ENCODE data around the gene SMS.
A peak's percentile ranks its signal among the peaks of the same experiment; 100 is the strongest.

Gene SMS

DNA sequence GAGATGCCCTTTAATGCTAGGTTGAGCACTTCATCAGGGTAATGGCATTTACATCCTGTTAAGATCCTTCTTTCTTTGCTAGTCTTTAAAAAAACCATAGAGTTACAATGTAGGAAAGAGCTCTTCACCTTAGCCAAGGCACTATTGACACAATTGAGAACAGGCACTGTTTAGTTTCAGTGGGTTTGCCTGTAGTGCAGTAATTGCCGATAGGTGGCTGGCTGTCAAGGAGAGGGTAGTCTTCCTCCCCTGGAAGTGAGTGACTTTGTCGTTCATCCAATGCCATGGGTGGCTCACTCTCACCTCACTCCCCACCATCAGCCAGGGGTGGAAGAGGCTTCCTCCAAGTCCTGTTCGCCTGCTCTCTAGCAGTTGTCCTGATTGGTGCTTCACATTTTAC lies 34.7 kb downstream of the SMS start:
- Histone ChIP-seq H3K4me3 (ENCODE audit: control insufficient read depth in 1 of 7, extremely low read depth in 1 of 7, insufficient read depth in 4 of 7, low read depth in 2 of 7, low read length in 6 of 7) (no peak overlapping the region), H3K9me3 (ENCODE audit: control extremely low read depth in 1 of 5, control insufficient read depth in 4 of 5, insufficient read depth in 2 of 5, low read depth in 1 of 5, low read length in 4 of 5) (no peaks in the 10 kb centered on the region), H3K27me3 (replicated peaks in 2 of 5; ENCODE audit: control insufficient read depth in 4 of 5, insufficient read depth in 5 of 5, low read length in 4 of 5) (peaks cover 0 to 3% (median 0%) of the 10 kb centered on the region in 5 experiments), H3K36me3 (ENCODE audit: control insufficient read depth in 4 of 4, insufficient read depth in 4 of 4, low read length in 3 of 4) (peaks cover 0 to 25% (median 12%) of the 10 kb centered on the region in 4 experiments), H3K4me1 (ENCODE audit: control extremely low read depth in 1 of 4, control insufficient read depth in 4 of 4, insufficient read depth in 4 of 4, low read length in 3 of 4) (peaks cover 0 to 10% (median 5%) of the 10 kb centered on the region in 4 experiments), H3K27ac (ENCODE audit: insufficient read depth in 1 of 2, low read depth in 1 of 2, low read length in 2 of 2, poor library complexity in 1 of 2, severe bottlenecking in 2 of 2) (no peak overlapping the region)
- DNase-seq: no peak
- WGBS (ENCODE audit: insufficient coverage): no CpG with 5 or more reads among the region's 3 CpGs
- ChIA-PET POLR2A (no interaction called here), CTCF (interaction anchor here (0.6 to 2.0 kb wide), 2 partner anchors 10 to 22 kb away, joined by 3 to 6 read pairs; no protein-coding TSS in a partner anchor)

DNA sequence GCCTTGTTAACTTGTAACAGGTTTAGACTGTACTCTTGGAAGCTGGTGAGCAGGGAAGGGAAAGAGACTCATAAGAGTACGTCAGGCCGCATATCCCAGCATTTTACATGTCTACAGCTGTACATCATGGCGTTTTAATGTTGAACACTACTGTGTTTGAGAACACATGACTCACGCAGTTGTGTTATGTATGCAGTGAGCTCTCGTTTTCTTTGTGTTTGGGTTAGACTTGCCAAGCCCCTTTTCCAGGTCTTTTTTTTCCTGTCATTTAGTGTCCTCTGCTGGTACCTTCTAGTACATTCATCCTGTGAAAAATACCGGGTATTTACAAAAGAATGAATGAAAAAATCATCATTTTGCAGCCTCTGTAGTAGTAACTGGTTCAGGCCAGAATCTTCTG lies 35.3 kb downstream of the SMS start:
- peaks cover 0 to 3% (median 0%) of the 10 kb centered on the region in 5 experiments for H3K27me3 ChIP-seq (replicated peaks in 2 of 5; ENCODE audit: control insufficient read depth in 4 of 5, insufficient read depth in 5 of 5, low read length in 4 of 5)
- POLR2A ChIA-PET: no interaction called here
- H3K4me1 ChIP-seq (ENCODE audit: control extremely low read depth in 1 of 4, control insufficient read depth in 4 of 4, insufficient read depth in 4 of 4, low read length in 3 of 4): peaks cover 0 to 10% (median 5%) of the 10 kb centered on the region in 4 experiments
- no peaks in the 10 kb centered on the region for H3K9me3 ChIP-seq (ENCODE audit: control extremely low read depth in 1 of 5, control insufficient read depth in 4 of 5, insufficient read depth in 2 of 5, low read depth in 1 of 5, low read length in 4 of 5)
- no peak overlapping the region for H3K27ac ChIP-seq (ENCODE audit: insufficient read depth in 1 of 2, low read depth in 1 of 2, low read length in 2 of 2, poor library complexity in 1 of 2, severe bottlenecking in 2 of 2)
- 96% methylated on average over 4 of the region's 6 CpGs for WGBS (ENCODE audit: insufficient coverage)
- DNase-seq: peak in 1 of 3 donors; percentile 30
- CTCF ChIA-PET: interaction anchor here (0.6 to 2.0 kb wide), 2 partner anchors 10 to 22 kb away, joined by 3 to 6 read pairs; no protein-coding TSS in a partner anchor
- H3K4me3 ChIP-seq (ENCODE audit: control insufficient read depth in 1 of 7, extremely low read depth in 1 of 7, insufficient read depth in 4 of 7, low read depth in 2 of 7, low read length in 6 of 7): no peak overlapping the region
- peaks cover 0 to 24% (median 11%) of the 10 kb centered on the region in 4 experiments for H3K36me3 ChIP-seq (ENCODE audit: control insufficient read depth in 4 of 4, insufficient read depth in 4 of 4, low read length in 3 of 4)

DNA sequence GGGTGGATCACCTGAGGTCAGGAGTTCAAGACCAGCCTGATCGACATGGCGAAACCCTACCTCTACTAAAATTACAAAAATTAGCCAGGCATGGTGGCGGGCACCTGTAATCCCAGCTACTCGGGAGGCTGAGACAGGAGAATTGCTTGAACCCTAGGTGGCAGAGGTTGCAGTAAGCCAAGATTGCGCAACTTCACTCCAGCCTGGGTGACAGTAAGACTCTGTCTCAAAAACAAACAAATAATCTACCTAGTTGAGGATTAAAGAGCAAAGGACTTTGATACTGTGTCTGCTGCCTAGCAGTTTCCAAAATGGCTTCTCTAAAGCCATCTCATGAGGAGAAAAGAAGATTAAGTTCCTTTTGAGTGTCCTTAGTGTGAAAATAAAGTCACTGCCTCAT lies 37.8 kb downstream of the SMS start:
- ChIA-PET POLR2A (no interaction called here), CTCF (interaction anchor here (1.6 kb wide), 1 partner anchor 1451 kb away, joined by 3 read pairs; no protein-coding TSS in a partner anchor)
- WGBS (ENCODE audit: insufficient coverage): 97% methylated on average over 3 of the region's 5 CpGs
- Histone ChIP-seq H3K4me1 (ENCODE audit: control extremely low read depth in 1 of 4, control insufficient read depth in 4 of 4, insufficient read depth in 4 of 4, low read length in 3 of 4) (peaks cover 0 to 10% (median 5%) of the 10 kb centered on the region in 4 experiments), H3K36me3 (ENCODE audit: control insufficient read depth in 4 of 4, insufficient read depth in 4 of 4, low read length in 3 of 4) (peaks cover 0 to 18% (median 10%) of the 10 kb centered on the region in 4 experiments), H3K4me3 (ENCODE audit: control insufficient read depth in 1 of 7, extremely low read depth in 1 of 7, insufficient read depth in 4 of 7, low read depth in 2 of 7, low read length in 6 of 7) (no peak overlapping the region), H3K27ac (ENCODE audit: insufficient read depth in 1 of 2, low read depth in 1 of 2, low read length in 2 of 2, poor library complexity in 1 of 2, severe bottlenecking in 2 of 2) (no peak overlapping the region), H3K9me3 (ENCODE audit: control extremely low read depth in 1 of 5, control insufficient read depth in 4 of 5, insufficient read depth in 2 of 5, low read depth in 1 of 5, low read length in 4 of 5) (no peaks in the 10 kb centered on the region), H3K27me3 (replicated peaks in 2 of 5; ENCODE audit: control insufficient read depth in 4 of 5, insufficient read depth in 5 of 5, low read length in 4 of 5) (peaks cover 0 to 3% (median 0%) of the 10 kb centered on the region in 5 experiments)
- DNase-seq: no peak

DNA sequence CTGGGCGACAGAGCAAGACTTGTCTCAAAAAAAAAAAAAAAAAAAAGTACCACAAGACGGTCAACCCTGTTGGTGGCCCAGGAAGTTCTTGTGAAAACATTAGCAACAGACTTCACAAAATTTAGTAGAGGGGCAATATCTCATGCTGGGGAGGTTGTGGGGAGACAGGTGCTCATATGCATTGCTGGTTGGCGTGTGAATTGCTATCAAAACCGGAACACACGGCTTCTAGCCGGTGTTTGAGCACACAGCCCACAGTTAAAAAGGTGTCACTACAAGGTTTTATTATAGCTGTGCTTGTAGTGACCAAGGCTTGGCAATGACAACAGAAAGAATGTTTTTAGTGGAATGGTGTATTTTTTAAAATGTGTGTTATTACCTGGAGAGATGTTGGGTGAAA lies 41.8 kb downstream of the SMS start:
- H3K36me3 ChIP-seq (ENCODE audit: control insufficient read depth in 4 of 4, insufficient read depth in 4 of 4, low read length in 3 of 4): peaks cover 0 to 10% (median 6%) of the 10 kb centered on the region in 4 experiments
- POLR2A ChIA-PET: interaction anchor here (0.7 kb wide), 1 partner anchor 35 kb away, joined by 4 read pairs; no protein-coding TSS in a partner anchor
- CTCF ChIA-PET: no interaction called here
- DNase-seq: no peak
- 95% methylated on average over 4 of the region's 6 CpGs for WGBS (ENCODE audit: insufficient coverage)
- H3K9me3 ChIP-seq (ENCODE audit: control extremely low read depth in 1 of 5, control insufficient read depth in 4 of 5, insufficient read depth in 2 of 5, low read depth in 1 of 5, low read length in 4 of 5): no peaks in the 10 kb centered on the region
- no peak overlapping the region for H3K4me3 ChIP-seq (ENCODE audit: control insufficient read depth in 1 of 7, extremely low read depth in 1 of 7, insufficient read depth in 4 of 7, low read depth in 2 of 7, low read length in 6 of 7)
- H3K4me1 ChIP-seq (ENCODE audit: control extremely low read depth in 1 of 4, control insufficient read depth in 4 of 4, insufficient read depth in 4 of 4, low read length in 3 of 4): no peaks in the 10 kb centered on the region
- no peak overlapping the region for H3K27ac ChIP-seq (ENCODE audit: insufficient read depth in 1 of 2, low read depth in 1 of 2, low read length in 2 of 2, poor library complexity in 1 of 2, severe bottlenecking in 2 of 2)
- no peaks in the 10 kb centered on the region for H3K27me3 ChIP-seq (replicated peaks in 2 of 5; ENCODE audit: control insufficient read depth in 4 of 5, insufficient read depth in 5 of 5, low read length in 4 of 5)

DNA sequence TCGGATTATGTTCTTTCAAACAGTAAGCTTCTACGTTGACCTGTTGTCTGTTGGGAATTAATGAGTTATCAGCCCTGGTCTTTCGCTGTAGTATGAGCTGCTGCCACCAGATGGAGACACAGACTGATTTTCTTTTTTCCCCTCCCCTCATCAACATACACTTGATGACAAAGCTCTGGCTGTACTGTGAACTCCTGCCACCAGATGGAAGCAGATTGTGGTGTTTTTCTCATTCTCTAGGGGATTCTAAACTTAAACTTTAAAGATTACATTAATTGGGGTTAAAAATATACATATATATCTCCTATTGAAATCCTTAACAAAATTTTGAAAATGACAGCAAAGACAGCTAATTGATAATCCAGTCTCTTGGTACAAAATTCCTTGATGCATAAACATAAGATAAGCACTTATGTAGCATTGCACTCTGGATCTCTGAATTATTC lies 44.8 kb downstream of the SMS start:
- DNase-seq: peak; percentile 69 to 88 (median 84)
- Histone ChIP-seq H3K9me3 (ENCODE audit: control extremely low read depth in 1 of 5, control insufficient read depth in 4 of 5, insufficient read depth in 2 of 5, low read depth in 1 of 5, low read length in 4 of 5) (no peaks in the 10 kb centered on the region), H3K4me3 (ENCODE audit: control insufficient read depth in 1 of 7, extremely low read depth in 1 of 7, insufficient read depth in 4 of 7, low read depth in 2 of 7, low read length in 6 of 7) (no peak overlapping the region), H3K36me3 (ENCODE audit: control insufficient read depth in 4 of 4, insufficient read depth in 4 of 4, low read length in 3 of 4) (peaks cover 0 to 16% (median 4%) of the 10 kb centered on the region in 4 experiments), H3K4me1 (ENCODE audit: control extremely low read depth in 1 of 4, control insufficient read depth in 4 of 4, insufficient read depth in 4 of 4, low read length in 3 of 4) (no peaks in the 10 kb centered on the region), H3K27ac (ENCODE audit: insufficient read depth in 1 of 2, low read depth in 1 of 2, low read length in 2 of 2, poor library complexity in 1 of 2, severe bottlenecking in 2 of 2) (no peak overlapping the region), H3K27me3 (replicated peaks in 2 of 5; ENCODE audit: control insufficient read depth in 4 of 5, insufficient read depth in 5 of 5, low read length in 4 of 5) (no peaks in the 10 kb centered on the region)
- no CpG with 5 or more reads among the region's 3 CpGs for WGBS (ENCODE audit: insufficient coverage)
- ChIA-PET CTCF (interaction anchor here (0.6 to 2.1 kb wide), 11 partner anchors 9 to 763 kb away, joined by 3 to 8 read pairs (median 4); no protein-coding TSS in a partner anchor), POLR2A (no interaction called here)

DNA sequence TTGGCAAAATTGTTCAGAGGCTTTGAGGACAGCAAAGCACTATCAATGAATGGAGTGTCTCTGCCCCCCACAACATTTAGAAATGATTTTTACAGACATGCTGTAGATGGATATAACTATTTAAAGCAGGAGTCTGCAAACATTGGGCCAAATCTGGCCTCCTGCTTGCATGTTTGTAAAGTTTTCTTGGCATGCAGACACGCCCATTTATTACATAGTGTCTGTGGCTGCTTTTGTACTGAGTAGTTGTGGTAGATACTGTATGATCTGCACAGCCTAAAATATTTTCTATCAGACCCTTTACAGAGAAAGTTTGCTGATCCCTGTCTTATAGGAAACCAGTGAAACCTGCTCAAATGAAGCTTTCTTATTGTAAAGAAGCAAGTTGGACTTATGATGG lies 46.1 kb downstream of the SMS start:
- Histone ChIP-seq H3K4me3 (ENCODE audit: control insufficient read depth in 1 of 7, extremely low read depth in 1 of 7, insufficient read depth in 4 of 7, low read depth in 2 of 7, low read length in 6 of 7) (no peak overlapping the region), H3K27ac (ENCODE audit: insufficient read depth in 1 of 2, low read depth in 1 of 2, low read length in 2 of 2, poor library complexity in 1 of 2, severe bottlenecking in 2 of 2) (no peak overlapping the region), H3K4me1 (ENCODE audit: control extremely low read depth in 1 of 4, control insufficient read depth in 4 of 4, insufficient read depth in 4 of 4, low read length in 3 of 4) (no peaks in the 10 kb centered on the region), H3K27me3 (replicated peaks in 2 of 5; ENCODE audit: control insufficient read depth in 4 of 5, insufficient read depth in 5 of 5, low read length in 4 of 5) (no peaks in the 10 kb centered on the region), H3K36me3 (ENCODE audit: control insufficient read depth in 4 of 4, insufficient read depth in 4 of 4, low read length in 3 of 4) (peaks cover 0 to 16% (median 4%) of the 10 kb centered on the region in 4 experiments), H3K9me3 (ENCODE audit: control extremely low read depth in 1 of 5, control insufficient read depth in 4 of 5, insufficient read depth in 2 of 5, low read depth in 1 of 5, low read length in 4 of 5) (no peaks in the 10 kb centered on the region)
- POLR2A ChIA-PET: no interaction called here
- DNase-seq: no peak
- WGBS (ENCODE audit: insufficient coverage): no CpG with 5 or more reads among the region's 1 CpG
- CTCF ChIA-PET: interaction anchor here (0.8 to 1.3 kb wide), 4 partner anchors 10 to 150 kb away, joined by 3 to 4 read pairs (median 4); no protein-coding TSS in a partner anchor

DNA sequence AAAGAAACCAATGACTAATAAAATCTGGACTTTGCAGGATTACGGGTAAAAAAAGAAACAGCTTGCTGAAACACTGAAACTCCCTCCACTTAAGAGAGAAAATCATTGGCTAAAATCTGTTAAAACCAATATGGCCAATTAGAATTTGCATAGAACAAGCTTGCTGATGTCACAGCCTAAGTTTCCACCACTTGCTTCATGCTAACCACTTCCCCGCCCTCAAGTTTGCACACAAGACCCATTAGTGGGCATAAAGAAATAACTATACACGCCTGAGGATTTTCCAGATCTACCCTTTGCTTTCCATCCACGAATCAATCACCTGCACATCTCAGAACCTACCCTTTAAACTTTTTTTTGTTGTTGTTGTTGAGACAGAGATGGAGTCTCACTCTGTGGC lies 48.9 kb downstream of the SMS start:
- no peak for DNase-seq
- ChIA-PET POLR2A (no interaction called here), CTCF (interaction anchor here (0.7 kb wide), 1 partner anchor 170 kb away, joined by 3 read pairs; no protein-coding TSS in a partner anchor)
- WGBS (ENCODE audit: insufficient coverage): 80% methylated on average over 2 of the region's 4 CpGs
- H3K4me1 ChIP-seq (ENCODE audit: control extremely low read depth in 1 of 4, control insufficient read depth in 4 of 4, insufficient read depth in 4 of 4, low read length in 3 of 4): peaks cover 0 to 13% (median 5%) of the 10 kb centered on the region in 4 experiments
- H3K27ac ChIP-seq (ENCODE audit: insufficient read depth in 1 of 2, low read depth in 1 of 2, low read length in 2 of 2, poor library complexity in 1 of 2, severe bottlenecking in 2 of 2): no peak overlapping the region
- H3K27me3 ChIP-seq (replicated peaks in 2 of 5; ENCODE audit: control insufficient read depth in 4 of 5, insufficient read depth in 5 of 5, low read length in 4 of 5): no peaks in the 10 kb centered on the region
- H3K9me3 ChIP-seq (ENCODE audit: control extremely low read depth in 1 of 5, control insufficient read depth in 4 of 5, insufficient read depth in 2 of 5, low read depth in 1 of 5, low read length in 4 of 5): no peaks in the 10 kb centered on the region
- peaks cover 0 to 17% (median 5%) of the 10 kb centered on the region in 4 experiments for H3K36me3 ChIP-seq (ENCODE audit: control insufficient read depth in 4 of 4, insufficient read depth in 4 of 4, low read length in 3 of 4)
- no peak overlapping the region for H3K4me3 ChIP-seq (ENCODE audit: control insufficient read depth in 1 of 7, extremely low read depth in 1 of 7, insufficient read depth in 4 of 7, low read depth in 2 of 7, low read length in 6 of 7)
